NT2/D1 (cell line): ENCODE measurements around the gene DYNC1LI2.

Experiments
- SUZ12 ChIP-seq: IDR thresholded peaks from 2 replicates; pipeline ENCODE4 v1.6.1; 2011; ENCODE audit not compliant: insufficient read length, insufficient read depth; ENCODE audit errors: extremely low read depth
- YY1 ChIP-seq: IDR thresholded peaks from 2 replicates; pipeline ENCODE4 v1.6.1; 2011; ENCODE audit not compliant: insufficient read length, insufficient read depth
- ZNF274 ChIP-seq: IDR thresholded peaks from 2 replicates; pipeline ENCODE4 v1.6.1; 2011; ENCODE audit warnings: mild to moderate bottlenecking, low read depth, low read length

- TF ChIP-seq YY1 (no peak), ZNF274 (no peak), SUZ12 (no peak)
Observed at GRCh38 chr16:66701516-66701915, 49.9 kb downstream of the DYNC1LI2 start.
